HepG2 (cell line): ENCODE results near the gene FAAP20. TPM values are rescaled to one million over a fixed set of nuclear protein-coding genes. Genes with fewer than 3 reads are reported as not detected.
A peak's percentile ranks its signal among the peaks of the same experiment; 100 is the strongest.

Source experiments
- JDP2 ChIP-seq: sonication (generic); formaldehyde crosslinking; IDR thresholded peaks from 2 replicates; pipeline ENCODE4 v1.8.1; 2022; ENCODE audit warnings: missing genetic modification reagents, borderline replicate concordance
- MED13 ChIP-seq: sonication (generic); formaldehyde crosslinking; IDR thresholded peaks from 2 replicates; pipeline ENCODE4 v1.5.0; 2020; ENCODE audit warnings: missing genetic modification reagents
- MTF1 ChIP-seq: sonication (generic); formaldehyde crosslinking; IDR thresholded peaks from 2 replicates; pipeline ENCODE4 v1.5.0; 2020; ENCODE audit warnings: missing genetic modification reagents
- REL ChIP-seq: sonication (generic); formaldehyde crosslinking; conservative IDR thresholded peaks from 2 replicates; pipeline ENCODE4 v1.8.0; 2022; ENCODE audit warnings: mild to moderate bottlenecking, missing genetic modification reagents, moderate library complexity
- TCF7L2 ChIP-seq: IDR thresholded peaks from 2 replicates; pipeline ENCODE4 v1.6.1; 2011; ENCODE audit warnings: mild to moderate bottlenecking, low read depth, low read length, moderate library complexity
- ZNF431 ChIP-seq: sonication (generic); formaldehyde crosslinking; IDR thresholded peaks from 2 replicates; pipeline ENCODE4 v1.9.0; 2022; ENCODE audit warnings: missing genetic modification reagents, low read depth, mild to moderate bottlenecking, borderline replicate concordance
- ZNF761 ChIP-seq: sonication (generic); formaldehyde crosslinking; conservative IDR thresholded peaks from 2 replicates; pipeline ENCODE4 v1.4.0; 2020; ENCODE audit warnings: mild to moderate bottlenecking, missing genetic modification reagents
- ZNF883 ChIP-seq: sonication (generic); formaldehyde crosslinking; IDR thresholded peaks from 2 replicates; pipeline ENCODE4 v1.5.1; 2020; ENCODE audit warnings: mild to moderate bottlenecking, missing genetic modification reagents; ENCODE audit errors: not compliant biosample characterization
- polyA plus RNA-seq, 8 experiments: library from polyadenylated mRNA; depleted of rRNA in 3 of 8; stranded (reverse) in 7 of 8; unstranded in 1 of 8; fragments of >200 nt; fragmentation: Illumina TruSeq in 4 of 8; extraction: Trizol in 4 of 8; gene quantifications; 2 replicates each; pipeline versions ENCODE4 v1.2.1 to v1.2.3, GENCODE V29; 2011 to 2016; ENCODE audit warnings: low read depth in 4 of 8, missing spikeins in 1 of 8, mixed read lengths in 1 of 8; ENCODE audit not compliant: insufficient read depth in 1 of 8
- total RNA-seq, 5 experiments: library from RNA; depleted of rRNA; stranded (reverse); fragments of >200 nt; fragmentation: Illumina TruSeq; extraction: Trizol; gene quantifications; 2 replicates each; pipeline ENCODE4 v1.2.3, GENCODE V29; 2016; ENCODE audit warnings: low read depth in 1 of 5
- TF ChIP-seq, protein P1 (sequence below): sonication (generic); formaldehyde crosslinking; IDR thresholded peaks from 2 replicates; pipeline ENCODE4 v1.5.0; 2020; ENCODE audit warnings: missing genetic modification reagents, mild to moderate bottlenecking, borderline replicate concordance
- TF ChIP-seq, protein P2 (sequence below): IDR thresholded peaks from 2 replicates; pipeline ENCODE4 v1.6.1; 2016
- TF ChIP-seq, protein P3 (sequence below): sonication (generic); formaldehyde crosslinking; IDR thresholded peaks from 2 replicates; pipeline ENCODE4 v1.4.0; 2020; ENCODE audit warnings: mild to moderate bottlenecking, missing genetic modification reagents
- TF ChIP-seq, protein P4 (sequence below): sonication (generic); formaldehyde crosslinking; IDR thresholded peaks from 2 replicates; pipeline ENCODE4; 2020; ENCODE audit warnings: missing genetic modification reagents, mild to moderate bottlenecking, borderline replicate concordance
- TF ChIP-seq, protein P5 (sequence below): sonication (generic); formaldehyde crosslinking; IDR thresholded peaks from 2 replicates; pipeline ENCODE4 v1.8.0; 2022; ENCODE audit warnings: low read depth, missing genetic modification reagents

The FAAP20 gene
- total and polyA plus RNA-seq, 2 of the 13 experiments (the other 11 are each of a cell fraction or from before 2014, with no cell fraction given): 9.6 to 10.8 TPM

DNA sequence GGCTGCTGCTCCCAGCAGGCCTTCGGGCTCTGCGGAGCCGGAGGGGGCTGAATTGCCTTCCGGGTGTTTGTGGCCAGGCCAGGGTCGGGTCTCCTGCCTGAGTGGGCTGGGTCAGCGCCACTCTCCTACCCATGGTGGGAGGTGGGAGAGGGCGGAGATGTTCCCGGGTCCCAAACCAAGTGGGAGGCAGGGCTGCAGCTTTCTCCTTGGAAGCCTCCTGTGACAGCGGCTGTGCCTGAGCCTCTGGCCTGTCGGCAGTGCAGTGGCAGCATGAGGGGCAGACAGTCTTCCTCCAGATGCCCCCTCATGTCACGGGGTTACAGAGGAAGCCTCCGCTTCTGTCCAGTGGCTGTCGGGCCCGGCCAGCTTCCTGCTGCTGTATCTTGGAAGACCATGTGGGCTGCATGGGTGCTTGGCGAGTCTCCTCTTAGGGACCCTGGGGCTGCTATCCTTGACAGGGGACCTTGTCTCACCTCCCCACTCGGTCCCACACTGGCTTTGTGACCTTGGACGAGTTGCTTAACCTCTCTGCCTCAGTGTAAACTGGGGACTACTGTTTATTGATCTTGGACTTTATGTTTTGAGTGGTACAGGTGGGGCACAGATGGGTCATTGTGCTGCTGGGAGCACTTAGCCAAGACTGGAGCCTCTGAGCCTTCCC lies 37.8 kb upstream of the FAAP20 start (continued):
- TF ChIP-seq, protein P1, sequence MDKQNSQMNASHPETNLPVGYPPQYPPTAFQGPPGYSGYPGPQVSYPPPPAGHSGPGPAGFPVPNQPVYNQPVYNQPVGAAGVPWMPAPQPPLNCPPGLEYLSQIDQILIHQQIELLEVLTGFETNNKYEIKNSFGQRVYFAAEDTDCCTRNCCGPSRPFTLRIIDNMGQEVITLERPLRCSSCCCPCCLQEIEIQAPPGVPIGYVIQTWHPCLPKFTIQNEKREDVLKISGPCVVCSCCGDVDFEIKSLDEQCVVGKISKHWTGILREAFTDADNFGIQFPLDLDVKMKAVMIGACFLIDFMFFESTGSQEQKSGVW (CRISPR knock-in tag): no peak
- TF ChIP-seq MED13 (CRISPR knock-in tag) (no peak), ZNF431 (0 out of 2 replicates have a peak, but pooled peaks have one; percentile 1), ZNF883 (CRISPR knock-in tag) (no peak), MTF1 (CRISPR knock-in tag) (no peak), TCF7L2 (no peak), REL (CRISPR knock-in tag) (no peak), JDP2 (CRISPR knock-in tag) (no peak; the same call in 1 of the 2 replicates), ZNF761 (no peak)
- TF ChIP-seq, protein P2, sequence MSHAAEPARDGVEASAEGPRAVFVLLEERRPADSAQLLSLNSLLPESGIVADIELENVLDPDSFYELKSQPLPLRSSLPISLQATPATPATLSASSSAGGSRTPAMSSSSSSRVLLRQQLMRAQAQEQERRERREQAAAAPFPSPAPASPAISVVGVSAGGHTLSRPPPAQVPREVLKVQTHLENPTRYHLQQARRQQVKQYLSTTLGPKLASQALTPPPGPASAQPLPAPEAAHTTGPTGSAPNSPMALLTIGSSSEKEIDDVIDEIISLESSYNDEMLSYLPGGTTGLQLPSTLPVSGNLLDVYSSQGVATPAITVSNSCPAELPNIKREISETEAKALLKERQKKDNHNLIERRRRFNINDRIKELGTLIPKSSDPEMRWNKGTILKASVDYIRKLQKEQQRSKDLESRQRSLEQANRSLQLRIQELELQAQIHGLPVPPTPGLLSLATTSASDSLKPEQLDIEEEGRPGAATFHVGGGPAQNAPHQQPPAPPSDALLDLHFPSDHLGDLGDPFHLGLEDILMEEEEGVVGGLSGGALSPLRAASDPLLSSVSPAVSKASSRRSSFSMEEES (CRISPR knock-in tag): peak; percentile 41; the same call in 1 of the 2 replicates
- TF ChIP-seq, protein P3, sequence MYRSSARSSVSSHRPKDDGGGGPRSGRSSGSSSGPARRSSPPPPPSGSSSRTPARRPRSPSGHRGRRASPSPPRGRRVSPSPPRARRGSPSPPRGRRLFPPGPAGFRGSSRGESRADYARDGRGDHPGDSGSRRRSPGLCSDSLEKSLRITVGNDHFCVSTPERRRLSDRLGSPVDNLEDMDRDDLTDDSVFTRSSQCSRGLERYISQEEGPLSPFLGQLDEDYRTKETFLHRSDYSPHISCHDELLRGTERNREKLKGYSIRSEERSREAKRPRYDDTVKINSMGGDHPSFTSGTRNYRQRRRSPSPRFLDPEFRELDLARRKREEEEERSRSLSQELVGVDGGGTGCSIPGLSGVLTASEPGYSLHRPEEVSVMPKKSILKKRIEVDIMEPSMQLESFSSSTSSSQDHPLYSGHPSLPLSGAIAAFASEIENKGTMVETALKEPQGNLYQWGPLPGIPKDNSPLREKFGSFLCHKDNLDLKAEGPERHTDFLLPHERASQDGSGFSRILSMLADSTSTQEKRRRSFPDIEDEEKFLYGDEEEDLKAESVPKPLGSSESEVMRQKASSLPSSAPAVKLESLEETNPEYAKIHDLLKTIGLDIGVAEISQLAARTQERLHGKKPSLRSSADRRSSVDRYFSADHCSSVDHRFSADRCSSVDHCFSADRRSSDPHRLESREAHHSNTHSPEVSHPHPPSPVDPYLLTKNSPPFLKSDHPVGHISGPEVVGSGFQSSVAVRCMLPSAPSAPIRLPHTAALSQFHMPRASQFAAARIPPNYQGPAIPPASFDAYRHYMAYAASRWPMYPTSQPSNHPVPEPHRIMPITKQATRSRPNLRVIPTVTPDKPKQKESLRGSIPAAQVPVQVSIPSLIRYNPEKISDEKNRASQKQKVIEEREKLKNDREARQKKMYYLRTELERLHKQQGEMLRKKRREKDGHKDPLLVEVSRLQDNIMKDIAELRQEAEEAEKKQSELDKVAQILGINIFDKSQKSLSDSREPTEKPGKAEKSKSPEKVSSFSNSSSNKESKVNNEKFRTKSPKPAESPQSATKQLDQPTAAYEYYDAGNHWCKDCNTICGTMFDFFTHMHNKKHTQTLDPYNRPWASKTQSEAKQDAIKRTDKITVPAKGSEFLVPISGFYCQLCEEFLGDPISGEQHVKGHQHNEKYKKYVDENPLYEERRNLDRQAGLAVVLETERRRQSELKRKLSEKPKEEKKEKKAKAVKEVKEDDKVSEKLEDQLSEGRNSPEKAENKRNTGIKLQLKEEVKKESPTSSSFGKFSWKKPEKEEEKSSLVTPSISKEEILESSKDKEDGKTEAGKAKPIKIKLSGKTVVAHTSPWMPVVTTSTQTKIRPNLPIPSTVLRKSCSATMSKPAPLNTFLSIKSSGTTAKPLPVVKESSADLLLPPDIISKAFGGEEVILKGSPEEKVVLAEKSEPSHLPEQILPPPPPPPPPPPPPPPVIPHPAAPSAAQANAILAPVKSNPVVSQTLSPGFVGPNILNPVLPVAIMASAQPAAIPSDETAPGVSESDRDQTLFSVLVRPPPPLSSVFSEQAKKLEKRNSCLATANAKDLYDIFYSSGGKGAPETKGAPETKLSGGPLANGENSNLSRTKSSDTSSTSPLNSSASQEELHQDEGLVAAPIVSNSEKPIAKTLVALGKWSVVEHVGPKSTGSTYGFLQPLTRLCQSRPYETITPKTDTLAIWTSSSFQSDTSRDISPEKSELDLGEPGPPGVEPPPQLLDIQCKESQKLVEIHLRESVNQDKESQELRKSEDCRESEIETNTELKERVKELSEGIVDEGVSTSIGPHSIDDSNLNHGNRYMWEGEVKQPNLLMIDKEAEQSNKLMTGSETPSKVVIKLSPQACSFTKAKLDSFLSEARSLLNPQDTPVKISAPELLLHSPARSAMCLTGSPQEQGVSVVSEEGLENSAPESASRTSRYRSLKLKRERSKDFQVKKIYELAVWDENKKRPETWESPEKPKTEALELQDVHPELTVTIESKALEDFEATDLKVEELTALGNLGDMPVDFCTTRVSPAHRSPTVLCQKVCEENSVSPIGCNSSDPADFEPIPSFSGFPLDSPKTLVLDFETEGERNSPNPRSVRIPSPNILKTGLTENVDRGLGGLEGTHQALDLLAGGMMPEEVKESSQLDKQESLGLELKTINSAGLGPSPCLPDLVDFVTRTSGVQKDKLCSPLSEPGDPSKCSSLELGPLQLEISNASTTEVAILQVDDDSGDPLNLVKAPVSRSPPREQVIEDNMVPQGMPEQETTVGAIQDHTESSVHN (CRISPR knock-in tag): 0 out of 2 replicates have a peak, but pooled peaks have one; percentile 79
- TF ChIP-seq, protein P4, sequence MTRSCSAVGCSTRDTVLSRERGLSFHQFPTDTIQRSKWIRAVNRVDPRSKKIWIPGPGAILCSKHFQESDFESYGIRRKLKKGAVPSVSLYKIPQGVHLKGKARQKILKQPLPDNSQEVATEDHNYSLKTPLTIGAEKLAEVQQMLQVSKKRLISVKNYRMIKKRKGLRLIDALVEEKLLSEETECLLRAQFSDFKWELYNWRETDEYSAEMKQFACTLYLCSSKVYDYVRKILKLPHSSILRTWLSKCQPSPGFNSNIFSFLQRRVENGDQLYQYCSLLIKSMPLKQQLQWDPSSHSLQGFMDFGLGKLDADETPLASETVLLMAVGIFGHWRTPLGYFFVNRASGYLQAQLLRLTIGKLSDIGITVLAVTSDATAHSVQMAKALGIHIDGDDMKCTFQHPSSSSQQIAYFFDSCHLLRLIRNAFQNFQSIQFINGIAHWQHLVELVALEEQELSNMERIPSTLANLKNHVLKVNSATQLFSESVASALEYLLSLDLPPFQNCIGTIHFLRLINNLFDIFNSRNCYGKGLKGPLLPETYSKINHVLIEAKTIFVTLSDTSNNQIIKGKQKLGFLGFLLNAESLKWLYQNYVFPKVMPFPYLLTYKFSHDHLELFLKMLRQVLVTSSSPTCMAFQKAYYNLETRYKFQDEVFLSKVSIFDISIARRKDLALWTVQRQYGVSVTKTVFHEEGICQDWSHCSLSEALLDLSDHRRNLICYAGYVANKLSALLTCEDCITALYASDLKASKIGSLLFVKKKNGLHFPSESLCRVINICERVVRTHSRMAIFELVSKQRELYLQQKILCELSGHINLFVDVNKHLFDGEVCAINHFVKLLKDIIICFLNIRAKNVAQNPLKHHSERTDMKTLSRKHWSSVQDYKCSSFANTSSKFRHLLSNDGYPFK (CRISPR knock-in tag): no peak; the same call in 1 of the 2 replicates
- TF ChIP-seq, protein P5, sequence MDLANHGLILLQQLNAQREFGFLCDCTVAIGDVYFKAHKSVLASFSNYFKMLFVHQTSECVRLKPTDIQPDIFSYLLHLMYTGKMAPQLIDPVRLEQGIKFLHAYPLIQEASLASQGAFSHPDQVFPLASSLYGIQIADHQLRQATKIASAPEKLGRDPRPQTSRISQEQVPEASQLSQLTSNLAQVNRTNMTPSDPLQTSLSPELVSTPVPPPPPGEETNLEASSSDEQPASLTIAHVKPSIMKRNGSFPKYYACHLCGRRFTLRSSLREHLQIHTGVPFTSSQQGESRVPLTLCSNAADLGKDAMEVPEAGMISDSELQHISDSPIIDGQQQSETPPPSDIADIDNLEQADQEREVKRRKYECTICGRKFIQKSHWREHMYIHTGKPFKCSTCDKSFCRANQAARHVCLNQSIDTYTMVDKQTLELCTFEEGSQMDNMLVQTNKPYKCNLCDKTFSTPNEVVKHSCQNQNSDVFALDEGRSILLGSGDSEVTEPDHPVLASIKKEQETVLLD: no peak
